H1 (cell line): ENCODE data around the gene QSER1. TPM values are rescaled to one million over a fixed set of nuclear protein-coding genes. Genes with fewer than 3 reads are reported as not detected.

ENCODE experiments used
- CTCF ChIA-PET: fragments of 300-600 bp; sonication (Branson Sonifier 250); formaldehyde crosslinking; loops from one replicate; lab custom pipeline; 2021; ENCODE audit not compliant: partially characterized antibody; lab: Charles Lee
- POLR2A ChIA-PET: fragments of 300-600 bp; sonication (Branson Sonifier 250); formaldehyde crosslinking; loops from one replicate; lab custom pipeline; 2021; ENCODE audit warnings: inconsistent platforms; ENCODE audit not compliant: partially characterized antibody; lab: Charles Lee
- DNase-seq, 2 experiments: peaks; one replicate each; pipeline versions ENCODE4 v3.0.0 to v3.0.0-alpha.2; 2010 to 2022; ENCODE audit warnings: low spot score in 2 of 2, low read depth in 1 of 2, mixed read lengths in 1 of 2
- FAIRE-seq: peaks from 2 replicates; lab custom pipeline; 2011; peaks lifted over from hg19 to GRCh38; lab: Jason Lieb, UNC
- H2AFZ ChIP-seq: 2 replicates; pipeline ENCODE4 v1.8.1; 2012; ENCODE audit warnings: low read length, inconsistent platforms
- H2AK5ac ChIP-seq: 2 replicates; pipeline ENCODE4 v1.6.1; 2013; ENCODE audit warnings: low read depth, low read length
- H2BK120ac ChIP-seq: replicated peaks from 2 replicates; pipeline ENCODE3; 2013; ENCODE audit warnings: low read depth, low read length, inconsistent platforms
- H2BK12ac ChIP-seq: 2 replicates; pipeline ENCODE4 v1.6.1; 2013; ENCODE audit warnings: low read depth, low read length
- H2BK15ac ChIP-seq: 2 replicates; pipeline ENCODE4 v1.6.1; 2013; ENCODE audit warnings: low read length
- H2BK20ac ChIP-seq: 2 replicates; pipeline ENCODE4 v1.6.1; 2013; ENCODE audit warnings: low read length
- H2BK5ac ChIP-seq: 2 replicates; pipeline ENCODE4 v1.6.1; 2013; ENCODE audit warnings: low read depth, low read length
- H3K14ac ChIP-seq: 2 replicates; pipeline ENCODE4 v1.6.1; 2013; ENCODE audit warnings: inconsistent platforms; ENCODE audit not compliant: insufficient read length
- H3K18ac ChIP-seq: 2 replicates; pipeline ENCODE4 v1.6.1; 2013; ENCODE audit warnings: low read length; ENCODE audit errors: extremely low read depth
- H3K23ac ChIP-seq: 2 replicates; pipeline ENCODE4 v1.6.1; 2013; ENCODE audit warnings: inconsistent platforms; ENCODE audit not compliant: insufficient read length
- H3K23me2 ChIP-seq: 2 replicates; pipeline ENCODE4 v1.6.1; 2013; ENCODE audit warnings: low read depth, low read length
- H3K27ac ChIP-seq: 2 replicates; pipeline ENCODE4 v1.6.1; 2011; ENCODE audit warnings: low read depth, low read length, inconsistent platforms
- H3K27me3 ChIP-seq, 4 experiments: replicated peaks in 1 of 4; 1 replicate in 1 of 4; 2 replicates in 3 of 4; pipeline versions ENCODE4 v1.6.1 to v1.8.1; 2011 to 2013; ENCODE audit warnings: low read length in 3 of 4, mild to moderate bottlenecking in 3 of 4, inconsistent platforms in 2 of 4, mixed read lengths in 2 of 4, moderate library complexity in 1 of 4; ENCODE audit not compliant: control insufficient read depth in 3 of 4, insufficient read depth in 3 of 4; ENCODE audit errors: extremely low read depth in 1 of 4
- H3K36me3 ChIP-seq, 4 experiments: 2 replicates each; pipeline versions ENCODE4 v1.6.1 to v1.8.1; 2011 to 2013; ENCODE audit warnings: mild to moderate bottlenecking in 4 of 4, low read length in 3 of 4, moderate library complexity in 2 of 4, control low read depth in 1 of 4, inconsistent platforms in 1 of 4; ENCODE audit not compliant: insufficient read depth in 4 of 4, control insufficient read depth in 2 of 4
- H3K4ac ChIP-seq: replicated peaks from 2 replicates; pipeline ENCODE3; 2013; ENCODE audit warnings: low read length, low read depth, mixed read lengths, inconsistent platforms; ENCODE audit not compliant: insufficient read length
- H3K4me1 ChIP-seq, 4 experiments: replicated peaks in 1 of 4; 1 replicate in 1 of 4; 2 replicates in 3 of 4; pipeline versions ENCODE4 v1.6.1 to v1.8.1; 2011 to 2013; ENCODE audit warnings: low read length in 3 of 4, inconsistent platforms in 2 of 4, mixed read lengths in 1 of 4; ENCODE audit not compliant: insufficient read depth in 4 of 4, control insufficient read depth in 3 of 4
- H3K4me2 ChIP-seq, 2 experiments: 2 replicates each; pipeline versions ENCODE4 v1.6.1 to v1.8.1; 2011 to 2013; ENCODE audit warnings: low read depth in 2 of 2, low read length in 2 of 2, control low read depth in 1 of 2, inconsistent platforms in 1 of 2, mild to moderate bottlenecking in 1 of 2; ENCODE audit not compliant: insufficient read depth in 1 of 2
- H3K4me3 ChIP-seq, 4 experiments: fragments of 200-600, 300-600 bp in 1 of 4; sonication (generic), shearing (Covaris generic), sonication (Bioruptor Twin) in 1 of 4; 2 replicates each; pipeline versions ENCODE4 v1.5.1 to v1.8.1; 2011 to 2016; ENCODE audit warnings: low read length in 4 of 4, low read depth in 3 of 4, control low read depth in 2 of 4, inconsistent platforms in 2 of 4, mild to moderate bottlenecking in 2 of 4, mixed read lengths in 1 of 4, moderate library complexity in 1 of 4; ENCODE audit not compliant: insufficient read depth in 2 of 4; ENCODE audit errors: extremely low read depth in 1 of 4
- H3K56ac ChIP-seq: replicated peaks from 2 replicates; pipeline ENCODE3; 2013; ENCODE audit warnings: low read depth, mild to moderate bottlenecking, mixed read lengths, low read length, inconsistent platforms; ENCODE audit not compliant: insufficient read length
- H3K79me1 ChIP-seq: 2 replicates; pipeline ENCODE4 v1.6.1; 2013; ENCODE audit warnings: low read depth, low read length, control low read depth
- H3K79me2 ChIP-seq, 2 experiments: 2 replicates each; pipeline versions ENCODE4 v1.6.1 to v1.8.1; 2012 to 2013; ENCODE audit warnings: low read length in 2 of 2, mild to moderate bottlenecking in 2 of 2, inconsistent platforms in 1 of 2; ENCODE audit not compliant: insufficient read depth in 2 of 2, control insufficient read depth in 1 of 2
- H3K9ac ChIP-seq, 4 experiments: replicated peaks in 1 of 4; 1 replicate in 1 of 4; 2 replicates in 3 of 4; pipeline versions ENCODE4 v1.6.1 to v1.8.1; 2011 to 2013; ENCODE audit warnings: low read depth in 3 of 4, low read length in 3 of 4, control low read depth in 2 of 4, mild to moderate bottlenecking in 2 of 4, moderate library complexity in 2 of 4, inconsistent platforms in 1 of 4; ENCODE audit errors: extremely low read depth in 1 of 4
- H3K9me3 ChIP-seq, 2 experiments: 2 replicates each; pipeline versions ENCODE4 v1.6.1 to v1.8.1; 2012 to 2013; ENCODE audit warnings: mild to moderate bottlenecking in 2 of 2, moderate library complexity in 2 of 2, control low read depth in 1 of 2, inconsistent platforms in 1 of 2, low read depth in 1 of 2, low read length in 1 of 2, mixed read lengths in 1 of 2; ENCODE audit not compliant: insufficient read depth in 2 of 2
- H4K20me1 ChIP-seq, 2 experiments: replicated peaks in 1 of 2; 2 replicates each; pipeline versions ENCODE3 to v1.8.1; 2011 to 2013; ENCODE audit warnings: inconsistent platforms in 2 of 2, low read length in 2 of 2, mild to moderate bottlenecking in 1 of 2; ENCODE audit not compliant: insufficient read depth in 2 of 2, control insufficient read depth in 1 of 2
- H4K5ac ChIP-seq: 2 replicates; pipeline ENCODE4 v1.6.1; 2013; ENCODE audit warnings: low read length, low read depth, mixed read lengths, inconsistent platforms; ENCODE audit not compliant: insufficient read length
- H4K8ac ChIP-seq: 2 replicates; pipeline ENCODE4 v1.8.0; 2013; ENCODE audit warnings: mild to moderate bottlenecking, moderate library complexity, low read length, inconsistent platforms; ENCODE audit not compliant: insufficient read depth; ENCODE audit errors: extremely low read depth
- H4K91ac ChIP-seq: replicated peaks from 2 replicates; pipeline ENCODE3; 2013; ENCODE audit warnings: low read length, mixed read lengths, inconsistent platforms; ENCODE audit not compliant: insufficient read length
- MAFK ChIP-seq: IDR thresholded peaks from 2 replicates; pipeline ENCODE4 v1.6.1; 2012; ENCODE audit warnings: low read depth, mild to moderate bottlenecking, improper control_type of control experiment, low read length
- polyA plus RNA-seq, 7 experiments: library from polyadenylated mRNA; depleted of rRNA in 3 of 7; stranded (reverse) in 5 of 7; unstranded in 2 of 7; fragments of >200 nt in 5 of 7; fragments of 200-250 nt in 2 of 7; gene quantifications; 1 replicate in 5 of 7; 2 replicates in 1 of 7; 4 replicates in 1 of 7; pipeline versions ENCODE4 v1.2.1 to v1.2.3, GENCODE V29; 2011 to 2013; ENCODE audit warnings: missing spikeins in 2 of 7, mixed read lengths in 2 of 7
- total RNA-seq: library from RNA; stranded (reverse); fragmentation: NEBNext Ultra II Directional; extraction: Animal tissue kit (Norgen Biotek cat#: 25700); gene quantifications from 2 replicates; pipeline ENCODE4 v1.2.1, GENCODE V29; 2021

Gene QSER1
- total and polyA plus RNA-seq, 2 of the 8 experiments (the other 6 are each of a cell fraction or from before 2014, with no cell fraction given), result 29.3 to 117 TPM

- no peak overlapping the region for H2BK15ac ChIP-seq
- H4K91ac ChIP-seq, result no peak overlapping the region
- no peaks in the 10 kb centered on the region for H3K23me2 ChIP-seq
- H3K9me3 ChIP-seq, result no peaks in the 10 kb centered on the region
- no peak overlapping the region for H3K4ac ChIP-seq
- no peak for FAIRE-seq
- no peak overlapping the region for H4K5ac ChIP-seq
- H3K4me1 ChIP-seq, result peaks cover 0 to 3% (median 0%) of the 10 kb centered on the region in 4 experiments; a peak in 4 of 7 replicates
- no peak overlapping the region for H2BK5ac ChIP-seq
- no peak overlapping the region for H2BK20ac ChIP-seq
- peaks cover 3% of the 10 kb centered on the region; the same call in 1 of the 2 replicates for H3K79me1 ChIP-seq
- H3K4me3 ChIP-seq, result no peak overlapping the region
- no peak overlapping the region for H4K8ac ChIP-seq
- H3K79me2 ChIP-seq, result peaks cover 0 to 70% of the 10 kb centered on the region in 2 experiments; a peak in 2 of 4 replicates
- CTCF ChIA-PET, result interaction anchor here (0.7 to 2.4 kb wide), 4 partner anchors 10 to 139 kb away, joined by 3 to 10 read pairs (median 5); no protein-coding TSS in a partner anchor
- no peak overlapping the region for H2AK5ac ChIP-seq
- H3K23ac ChIP-seq, result no peak overlapping the region
- H3K14ac ChIP-seq, result no peak overlapping the region
- H3K36me3 ChIP-seq, result peaks cover 0 to 22% (median 6%) of the 10 kb centered on the region in 4 experiments; a peak in 5 of 8 replicates
- H3K27ac ChIP-seq, result no peak overlapping the region
- no peak overlapping the region for H3K56ac ChIP-seq
- no peak overlapping the region for H3K4me2 ChIP-seq
- DNase-seq, result no peak
- H2AFZ ChIP-seq, result no peak overlapping the region
- TF ChIP-seq MAFK, result no peak
- TF ChIP-seq, all 59 proteins: peak for 0
- Histone ChIP-seq H3K18ac (no peak overlapping the region), H4K20me1 (peaks cover 1 to 7% of the 10 kb centered on the region in 2 experiments), H2BK120ac (no peak overlapping the region), H3K9ac (no peak overlapping the region), H2BK12ac (no peak overlapping the region), H3K27me3 (no peaks in the 10 kb centered on the region)
- POLR2A ChIA-PET, result interaction anchor here (0.9 to 1.5 kb wide), 3 partner anchors 10 to 58 kb away, joined by 3 to 5 read pairs (median 5); partner anchors contain the start of gene QSER1
These were observed 57.1 kb downstream of the QSER1 start for GRCh38 chr11:32949739-32950138.
